ENCODE data around the gene TMEM132C. TPM values are rescaled to one million over a fixed set of nuclear protein-coding genes. Genes with fewer than 3 reads are reported as not detected.

The TMEM132C gene
- total and polyA plus RNA-seq, 2 of the 8 experiments (the other 6 are each of a cell fraction or from before 2014, with no cell fraction given): 0.23 to 0.76 TPM

- 98% methylated on average over 3 of the region's 3 CpGs; no CpG with 5 or more reads in 1 of the 2 experiments for WGBS, 2 experiments (ENCODE audit: extremely low coverage in 1 of 2, insufficient coverage in 1 of 2, insufficient read length in 1 of 2, insufficient replicate concordance in 2 of 2, low coverage in 1 of 2, low lambda C conversion rate in 2 of 2, missing lambda C conversion rate in 1 of 2)
- no peak for DNase-seq (ENCODE audit: low read depth in 1 of 2, low spot score in 2 of 2)
- TF ChIP-seq SRF (IDR thresholded peaks at IDR 0.05; ENCODE audit: low read depth, low read length) (no peak), SP2 (IDR thresholded peaks at IDR 0.05; ENCODE audit: low read length) (no peak), GABPA (IDR thresholded peaks at IDR 0.05; ENCODE audit: borderline replicate concordance, insufficient read depth, low read length) (no peak), SUZ12 (IDR thresholded peaks at IDR 0.05; ENCODE audit: low read length) (no peak), FOSL1 (IDR thresholded peaks at IDR 0.05; ENCODE audit: insufficient read depth, low read depth, low read length) (no peak), MAFK (IDR thresholded peaks at IDR 0.05; ENCODE audit: low read depth, low read length) (no peak), CTCF (IDR thresholded peaks at IDR 0.05; ENCODE audit: control extremely low read depth in 1 of 3, insufficient read depth in 1 of 3, low read depth in 1 of 3, low read length in 3 of 3) (no peak), SIX5 (IDR thresholded peaks at IDR 0.05; ENCODE audit: low read depth, low read length) (no peak), TAF7 (optimal IDR thresholded peaks at IDR 0.05; ENCODE audit: borderline replicate concordance, low read depth, low read length) (no peak), SAP30 (IDR thresholded peaks at IDR 0.05; ENCODE audit: insufficient read depth, insufficient replicate concordance, low read length) (no peak), NANOG (IDR thresholded peaks at IDR 0.05; ENCODE audit: insufficient read depth, low read depth, low read length, poor library complexity, severe bottlenecking) (no peak)
- Histone ChIP-seq H3K9me3 (ENCODE audit: insufficient read depth in 2 of 2, low read depth in 1 of 2, low read length in 1 of 2) (peaks cover 0 to 2% of the 10 kb centered on the region in 2 experiments; a peak in 1 of 4 replicates), H3K4me1 (replicated peaks in 1 of 4; ENCODE audit: control insufficient read depth in 3 of 4, insufficient read depth in 4 of 4, low read length in 3 of 4) (peaks cover 4 to 8% (median 6%) of the 10 kb centered on the region in 4 experiments; a peak in 6 of 7 replicates), H2AK5ac (ENCODE audit: low read depth, low read length) (no peak overlapping the region; the same call in 1 of the 2 replicates), H3K79me2 (ENCODE audit: control insufficient read depth in 1 of 2, insufficient read depth in 2 of 2, low read length in 2 of 2) (no peaks in the 10 kb centered on the region), H2BK20ac (ENCODE audit: low read length) (no peak overlapping the region), H3K18ac (ENCODE audit: extremely low read depth, low read length) (no peak overlapping the region), H3K23me2 (ENCODE audit: low read depth, low read length) (no peaks in the 10 kb centered on the region), H3K79me1 (ENCODE audit: low read depth, low read length) (no peaks in the 10 kb centered on the region), H2BK15ac (ENCODE audit: low read length) (no peak overlapping the region), H3K4me2 (ENCODE audit: insufficient read depth in 1 of 2, low read depth in 2 of 2, low read length in 2 of 2) (no peak overlapping the region), H3K14ac (ENCODE audit: insufficient read length) (no peak overlapping the region), H2BK120ac (replicated peaks; ENCODE audit: low read depth, low read length) (no peak overlapping the region), H3K27ac (ENCODE audit: low read depth, low read length) (no peak overlapping the region), H2BK12ac (ENCODE audit: low read depth, low read length) (no peak overlapping the region), H3K23ac (ENCODE audit: insufficient read length) (no peak overlapping the region), H3K36me3 (ENCODE audit: control insufficient read depth in 2 of 4, insufficient read depth in 4 of 4, low read length in 3 of 4) (no peaks in the 10 kb centered on the region), H3K4me3 (ENCODE audit: extremely low read depth in 1 of 4, insufficient read depth in 2 of 4, low read depth in 3 of 4, low read length in 4 of 4) (no peak overlapping the region), H4K20me1 (replicated peaks in 1 of 2; ENCODE audit: control insufficient read depth in 1 of 2, insufficient read depth in 2 of 2, low read length in 2 of 2) (no peaks in the 10 kb centered on the region), H3K9ac (replicated peaks in 1 of 4; ENCODE audit: extremely low read depth in 1 of 4, low read depth in 3 of 4, low read length in 3 of 4) (no peak overlapping the region), H3K56ac (replicated peaks; ENCODE audit: insufficient read length, low read depth, low read length) (no peak overlapping the region), H4K8ac (ENCODE audit: extremely low read depth, insufficient read depth, low read length) (no peak overlapping the region), H2AFZ (ENCODE audit: low read length) (no peak overlapping the region), H4K5ac (ENCODE audit: insufficient read length, low read depth, low read length) (no peak overlapping the region), H2BK5ac (ENCODE audit: low read depth, low read length) (no peak overlapping the region), H3K27me3 (replicated peaks in 1 of 4; ENCODE audit: control insufficient read depth in 3 of 4, extremely low read depth in 1 of 4, insufficient read depth in 3 of 4, low read length in 3 of 4) (no peaks in the 10 kb centered on the region; a peak in 4 of 7 replicates), H3K4ac (replicated peaks; ENCODE audit: insufficient read length, low read depth, low read length) (no peak overlapping the region), H4K91ac (replicated peaks; ENCODE audit: insufficient read length, low read length) (no peak overlapping the region)
- POLR2A ChIA-PET (ENCODE audit: partially characterized antibody): no interaction called here
- no peak for FAIRE-seq
- CTCF ChIA-PET (ENCODE audit: partially characterized antibody): interaction anchor here (1.0 kb wide), 1 partner anchor 126 kb away, joined by 3 read pairs; no protein-coding TSS in a partner anchor
Measured at GRCh38 chr12:128456922-128457321, 190.0 kb downstream of the TMEM132C start.
